ENCODE results near the gene TSPEAR.

DNA sequence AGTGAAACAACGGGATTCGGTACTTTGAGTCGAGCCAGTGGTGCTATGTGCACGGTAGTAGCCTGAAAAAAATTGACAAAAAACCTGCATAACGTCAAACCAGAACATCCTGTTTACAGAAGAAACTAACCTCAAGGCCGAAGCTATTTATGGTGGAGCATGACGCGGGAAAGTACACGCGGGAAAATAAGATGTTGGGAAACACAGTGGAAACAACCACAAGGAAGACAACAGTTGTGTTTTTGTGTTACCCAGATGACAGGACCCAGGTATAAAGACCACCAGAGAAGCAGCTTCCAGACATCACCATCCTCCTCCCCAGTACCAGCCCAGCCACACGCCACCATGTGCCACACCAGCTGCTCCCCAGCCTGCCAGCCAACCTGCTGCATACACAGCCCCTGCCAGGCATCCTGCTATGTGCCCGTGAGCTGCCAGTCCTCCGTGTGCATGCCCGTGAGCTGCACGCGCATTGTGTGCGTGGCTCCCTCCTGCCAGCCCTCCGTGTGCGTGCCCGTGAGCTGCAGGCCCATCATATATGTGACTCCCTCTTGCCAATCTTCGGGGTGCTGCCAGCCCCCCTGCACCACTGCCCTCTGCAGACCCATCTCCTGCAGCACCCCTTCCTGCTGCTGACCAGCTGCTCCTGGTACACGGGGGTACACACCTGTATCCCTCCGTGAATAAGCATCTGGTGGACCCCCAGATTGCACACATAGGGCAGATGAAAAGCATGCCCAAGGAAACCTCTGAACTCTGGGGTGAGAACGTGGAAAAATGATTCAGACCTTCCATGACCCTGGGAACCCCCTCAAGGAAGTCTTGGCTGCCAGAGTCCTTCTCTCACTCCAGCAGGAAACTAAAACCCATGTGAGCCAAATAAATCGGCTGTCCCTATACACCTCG, 53.5 kb downstream of the TSPEAR start, which contains the start of gene KRTAP12-3:
- TF ChIP-seq, protein P1, sequence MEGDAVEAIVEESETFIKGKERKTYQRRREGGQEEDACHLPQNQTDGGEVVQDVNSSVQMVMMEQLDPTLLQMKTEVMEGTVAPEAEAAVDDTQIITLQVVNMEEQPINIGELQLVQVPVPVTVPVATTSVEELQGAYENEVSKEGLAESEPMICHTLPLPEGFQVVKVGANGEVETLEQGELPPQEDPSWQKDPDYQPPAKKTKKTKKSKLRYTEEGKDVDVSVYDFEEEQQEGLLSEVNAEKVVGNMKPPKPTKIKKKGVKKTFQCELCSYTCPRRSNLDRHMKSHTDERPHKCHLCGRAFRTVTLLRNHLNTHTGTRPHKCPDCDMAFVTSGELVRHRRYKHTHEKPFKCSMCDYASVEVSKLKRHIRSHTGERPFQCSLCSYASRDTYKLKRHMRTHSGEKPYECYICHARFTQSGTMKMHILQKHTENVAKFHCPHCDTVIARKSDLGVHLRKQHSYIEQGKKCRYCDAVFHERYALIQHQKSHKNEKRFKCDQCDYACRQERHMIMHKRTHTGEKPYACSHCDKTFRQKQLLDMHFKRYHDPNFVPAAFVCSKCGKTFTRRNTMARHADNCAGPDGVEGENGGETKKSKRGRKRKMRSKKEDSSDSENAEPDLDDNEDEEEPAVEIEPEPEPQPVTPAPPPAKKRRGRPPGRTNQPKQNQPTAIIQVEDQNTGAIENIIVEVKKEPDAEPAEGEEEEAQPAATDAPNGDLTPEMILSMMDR (IDR thresholded peaks at IDR 0.05), result no peak
- no peak for TF ChIP-seq EZH2 (IDR thresholded peaks at IDR 0.05; ENCODE audit: borderline replicate concordance, insufficient read depth, low read depth, low read length, poor library complexity, severe bottlenecking)

Measured in B cell (primary cell).